Measurements from ENCODE around the gene HPSE2. TPM values are rescaled to one million over a fixed set of nuclear protein-coding genes. Genes with fewer than 3 reads are reported as not detected.

Gene HPSE2
- total and polyA plus RNA-seq, 2 of the 13 experiments (the other 11 are each of a cell fraction or from before 2014, with no cell fraction given): 0.01 TPM; not detected in 1

- BruUV-seq (replicated peaks): no TSS peak
- intact Hi-C loops (cut with micrococcal nuclease; ENCODE audit: unreplicated experiment): no loop called here
- Histone ChIP-seq H2AFZ (ENCODE audit: low read length) (no peak overlapping the region), H3K36me3 (replicated peaks in 1 of 2; ENCODE audit: control insufficient read depth in 1 of 2, insufficient read depth in 2 of 2, low read length in 2 of 2) (no peaks in the 10 kb centered on the region), H3K27ac (ENCODE audit: extremely low read length, insufficient read depth, low read length) (no peak overlapping the region), H3K4me2 (ENCODE audit: low read depth, low read length) (no peak overlapping the region), H3K9me3 (ENCODE audit: low read length) (no peaks in the 10 kb centered on the region), H4K20me1 (ENCODE audit: insufficient read depth, low read length) (no peaks in the 10 kb centered on the region), H3K27me3 (ENCODE audit: control insufficient read depth in 1 of 2, insufficient read depth in 2 of 2, low read length in 2 of 2) (no peaks in the 10 kb centered on the region; a peak in 1 of 5 replicates), H3K4me3 (replicated peaks in 1 of 3; ENCODE audit: insufficient read depth in 1 of 3, low read depth in 2 of 3, low read length in 3 of 3) (no peak overlapping the region), H3K4me1 (ENCODE audit: insufficient read depth, low read length) (no peaks in the 10 kb centered on the region), H3K79me2 (ENCODE audit: insufficient read depth, low read length) (no peaks in the 10 kb centered on the region), H3K9ac (ENCODE audit: insufficient read depth, low read depth, low read length) (no peak overlapping the region)
- CTCF ChIA-PET (ENCODE audit: low intra/inter-chr PET ratio, low total read pairs): no interaction called here
- no peak for DNase-seq (ENCODE audit: low spot score)
- TF ChIP-seq ZBTB1 (CRISPR knock-in tag; IDR thresholded peaks at IDR 0.05; ENCODE audit: borderline replicate concordance) (no peak), MBD4 (IDR thresholded peaks at IDR 0.05; ENCODE audit: borderline replicate concordance, low read length) (no peak), ZNF678 (CRISPR knock-in tag; IDR thresholded peaks at IDR 0.05) (no peak), ZNF660 (CRISPR knock-in tag; IDR thresholded peaks at IDR 0.05; ENCODE audit: borderline replicate concordance, low read depth) (no peak), CEBPG (CRISPR knock-in tag; IDR thresholded peaks at IDR 0.05) (no peak), ZFP82 (CRISPR knock-in tag; IDR thresholded peaks at IDR 0.05; ENCODE audit: borderline replicate concordance) (no peak), POLR2G (IDR thresholded peaks at IDR 0.05; ENCODE audit: low read depth, low read length) (no peak), TCF12 (IDR thresholded peaks at IDR 0.05) (no peak), TCF12 (CRISPR knock-in tag; IDR thresholded peaks at IDR 0.05) (no peak), ZNF644 (CRISPR knock-in tag; IDR thresholded peaks at IDR 0.05; ENCODE audit: low read depth) (no peak), ZNF232 (CRISPR knock-in tag; IDR thresholded peaks at IDR 0.05; ENCODE audit: borderline replicate concordance) (no peak), ZFP62 (CRISPR knock-in tag; IDR thresholded peaks at IDR 0.05) (no peak), ONECUT2 (CRISPR knock-in tag; IDR thresholded peaks at IDR 0.05) (no peak), FOXA3 (CRISPR knock-in tag; IDR thresholded peaks at IDR 0.05) (no peak), ZNF121 (CRISPR knock-in tag; IDR thresholded peaks at IDR 0.05) (no peak), HINFP (CRISPR knock-in tag; IDR thresholded peaks at IDR 0.05; ENCODE audit: low read depth) (no peak)
- POLR2A ChIA-PET: no interaction called here
- no peak for ATAC-seq
- in situ Hi-C loops (cut with HindIII; ENCODE audit: extremely low pct_ligation_motif_present, low pct_unique_long_range_greater_than_20kb): no loop called here
- no peak for FAIRE-seq
- WGBS (ENCODE audit: low lambda C conversion rate): 3% methylated on average over 2 of the region's 2 CpGs
Observed at GRCh38 chr10:98563811-98564210, 671.8 kb downstream of the HPSE2 start.
